K562 treated with DMSO at 1 percent for 4 hours (cell line): ENCODE results near the gene PRLH. TPM values are rescaled to one million over a fixed set of nuclear protein-coding genes. Genes with fewer than 3 reads are reported as not detected.

Experiments used
- total RNA-seq: library from RNA; unstranded; fragments of 300-600 nt; gene quantifications from 2 replicates; pipeline ENCODE4 v1.2.3, GENCODE V29; 2022; ENCODE audit not compliant: insufficient read depth

Gene PRLH, protein sequence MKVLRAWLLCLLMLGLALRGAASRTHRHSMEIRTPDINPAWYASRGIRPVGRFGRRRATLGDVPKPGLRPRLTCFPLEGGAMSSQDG
- not detected in 2 replicates for total RNA-seq

DNA sequence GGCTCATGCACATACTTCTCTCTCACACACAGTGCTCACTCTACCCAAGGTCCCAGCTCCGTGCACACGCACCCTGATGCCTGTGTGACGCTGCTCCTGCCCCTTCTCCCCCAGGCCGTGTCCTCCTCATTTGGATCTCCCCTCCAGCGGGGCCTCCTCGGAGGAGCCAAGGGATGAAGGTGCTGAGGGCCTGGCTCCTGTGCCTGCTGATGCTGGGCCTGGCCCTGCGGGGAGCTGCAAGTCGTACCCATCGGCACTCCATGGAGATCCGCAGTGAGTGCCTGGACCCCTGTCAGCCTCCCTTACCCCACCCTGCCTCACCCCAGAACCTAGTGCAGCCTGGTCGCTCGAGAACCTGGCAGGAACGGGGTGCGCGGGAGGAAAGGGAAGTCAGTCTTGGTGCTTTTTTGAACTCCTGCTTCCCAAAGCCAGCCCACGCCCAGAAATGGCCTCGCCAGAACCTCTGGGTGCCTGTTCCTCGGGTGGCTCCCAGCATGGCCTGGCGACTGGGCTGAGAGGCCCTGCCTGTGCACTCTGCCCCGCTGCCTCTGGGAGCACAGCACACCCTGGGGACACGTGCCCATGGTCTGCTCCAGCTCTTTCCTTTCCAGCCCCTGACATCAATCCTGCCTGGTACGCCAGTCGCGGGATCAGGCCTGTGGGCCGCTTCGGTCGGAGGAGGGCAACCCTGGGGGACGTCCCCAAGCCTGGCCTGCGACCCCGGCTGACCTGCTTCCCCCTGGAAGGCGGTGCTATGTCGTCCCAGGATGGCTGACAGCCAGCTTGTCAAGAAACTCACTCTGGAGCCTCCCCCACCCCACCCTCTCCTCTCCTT is at the start of gene PRLH:
TSS of gene PRLH (plus strand) at position 174 of the 835 bp plus-strand sequence. CDS start at position 174, 0 bp downstream.

DNA sequence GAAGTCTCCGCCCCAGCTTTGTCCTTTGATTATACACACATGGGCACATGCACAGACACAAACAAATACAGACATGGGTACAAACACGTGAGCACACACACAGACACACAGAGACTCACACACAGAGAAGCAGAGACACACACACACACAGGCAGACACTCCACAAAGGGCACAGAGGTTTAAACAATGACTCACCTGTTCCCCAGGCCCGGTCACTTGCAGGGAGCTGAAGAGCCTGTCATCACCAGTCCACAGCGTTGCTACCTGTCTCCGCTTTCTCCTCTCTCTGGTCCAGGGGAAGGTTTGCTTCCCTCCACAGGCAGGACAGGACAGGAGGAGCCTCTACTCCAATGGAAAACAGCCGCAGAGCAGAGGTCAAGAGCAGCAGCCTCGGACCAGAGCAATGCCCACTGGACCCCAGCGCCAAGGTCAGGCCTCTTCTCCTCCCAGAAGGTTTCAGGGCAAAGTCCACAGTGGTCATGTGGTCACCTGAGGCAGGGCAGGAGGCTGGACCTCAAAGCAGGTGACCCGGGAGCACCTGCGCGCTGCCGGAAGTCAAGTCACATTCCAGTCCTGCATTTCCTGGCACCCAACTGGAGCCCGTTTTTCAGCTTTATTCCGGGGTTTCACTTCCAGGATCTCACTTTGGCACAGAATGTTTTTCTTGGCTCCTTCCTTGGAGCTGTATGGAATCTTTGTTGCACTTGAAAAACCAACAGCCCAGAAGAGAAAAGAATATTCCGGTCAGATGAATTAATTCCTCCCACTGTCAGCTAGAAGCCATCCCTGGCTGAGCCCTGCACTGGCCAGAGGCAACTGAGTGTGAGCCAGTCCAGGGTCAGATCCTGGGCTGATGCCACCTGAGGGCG is 24.1 kb downstream of the PRLH start, which contains the start of gene RAB17:
TSS of gene RAB17 (minus strand) at position 463 of the 869 bp plus-strand sequence. CDS start 4,580 bp downstream, outside the sequence.

Other genes with a start within 250 kb of the PRLH start
- gene COL6A3, start 152.4 kb upstream of the PRLH start, total RNA-seq: 32.9 and 38.2 TPM in 2 replicates
- not detected in 2 replicates for gene MLPH, start 79.3 kb upstream of the PRLH start, total RNA-seq
- gene RAB17, start 24.2 kb downstream of the PRLH start, total RNA-seq: not detected in 2 replicates
- gene LRRFIP1, start 61.0 kb downstream of the PRLH start, total RNA-seq: 14.3 and 17.7 TPM in 2 replicates
- gene RBM44, start 232.2 kb downstream of the PRLH start, total RNA-seq: 0.30 TPM in 1 of 2 replicates, not detected in the other